Neural progenitor cell (in vitro differentiated cells): Measurements from ENCODE around the gene CPXM1. TPM values are rescaled to one million over a fixed set of nuclear protein-coding genes. Genes with fewer than 3 reads are reported as not detected.

Experiments
- DNase-seq: peaks from one replicate; pipeline ENCODE4 v3.0.0-alpha.2; 2016; ENCODE audit warnings: low spot score
- H2AFZ ChIP-seq: fragments of 200-600 bp; sonication (generic); replicated peaks from 2 replicates; pipeline ENCODE4 v1.6.1; 2016; ENCODE audit warnings: antibody characterized with exemption
- H3F3A ChIP-seq: fragments of 200-600 bp; sonication (generic); 2 replicates; pipeline ENCODE4 v1.6.1; 2016; ENCODE audit warnings: antibody characterized with exemption, low read depth
- H3K27ac ChIP-seq: fragments of 200-600 bp; sonication (generic); 2 replicates; pipeline ENCODE4 v1.5.1; 2016; ENCODE audit warnings: mild to moderate bottlenecking
- H3K27me3 ChIP-seq: fragments of 200-600 bp; sonication (generic); 2 replicates; pipeline ENCODE4 v1.6.1; 2016; ENCODE audit warnings: mild to moderate bottlenecking, moderate library complexity
- H3K36me3 ChIP-seq: fragments of 200-600 bp; sonication (generic); 2 replicates; pipeline ENCODE4 v1.5.1; 2016
- H3K4me1 ChIP-seq: fragments of 200-600 bp; sonication (generic); 2 replicates; pipeline ENCODE4 v1.6.1; 2016; ENCODE audit warnings: mixed run types
- H3K4me2 ChIP-seq: fragments of 200-600 bp; sonication (generic); 2 replicates; pipeline ENCODE4 v1.6.1; 2016
- H3K4me3 ChIP-seq: fragments of 200-600 bp; sonication (generic); 2 replicates; pipeline ENCODE4 v1.5.1; 2016
- H3K79me2 ChIP-seq: fragments of 200-600 bp; sonication (generic); 2 replicates; pipeline ENCODE4 v1.6.1; 2016; ENCODE audit warnings: low read depth
- H3K9ac ChIP-seq: fragments of 200-600 bp; sonication (generic); 2 replicates; pipeline ENCODE4 v1.6.1; 2016
- H3K9me3 ChIP-seq: fragments of 200-600 bp; sonication (generic); 2 replicates; pipeline ENCODE4 v1.5.1; 2016; ENCODE audit warnings: low read depth
- H4K20me1 ChIP-seq: fragments of 200-600 bp; sonication (generic); 2 replicates; pipeline ENCODE4 v1.6.1; 2016; ENCODE audit warnings: low read depth
- H3K27ac Mint-ChIP-seq: 3 replicates; pipeline ENCODE4 v1.8.0; 2021; ENCODE audit warnings: mixed read lengths
- H3K27me3 Mint-ChIP-seq: 2 replicates; pipeline ENCODE4 v1.8.0; 2022; ENCODE audit warnings: low read depth, mild to moderate bottlenecking, inconsistent platforms, moderate library complexity, mixed read lengths; ENCODE audit not compliant: insufficient read depth
- H3K36me3 Mint-ChIP-seq: 3 replicates; pipeline ENCODE4 v1.8.0; 2021; ENCODE audit warnings: mixed read lengths
- H3K4me1 Mint-ChIP-seq: 3 replicates; pipeline ENCODE4 v1.8.0; 2021; ENCODE audit warnings: mixed read lengths
- H3K4me3 Mint-ChIP-seq: 3 replicates; pipeline ENCODE4 v1.8.0; 2021; ENCODE audit warnings: mild to moderate bottlenecking, moderate library complexity, mixed read lengths
- H3K9me3 Mint-ChIP-seq: 3 replicates; pipeline ENCODE4 v1.8.0; 2020; ENCODE audit warnings: mixed read lengths
- CTCF ChIP-seq: fragments of 200-600 bp; sonication (generic); IDR thresholded peaks from 2 replicates; pipeline ENCODE4 v1.5.1; 2017; ENCODE audit warnings: antibody characterized with exemption, mild to moderate bottlenecking
- EZH2 ChIP-seq: fragments of 200-600 bp; sonication (generic); IDR thresholded peaks from 2 replicates; pipeline ENCODE4 v1.6.1; 2017; ENCODE audit warnings: antibody characterized with exemption, mild to moderate bottlenecking, moderate library complexity
- EZH2phosphoT487 ChIP-seq: fragments of 200-600 bp; sonication (generic); IDR thresholded peaks from 2 replicates; pipeline ENCODE4 v1.6.1; 2017; ENCODE audit warnings: antibody characterized with exemption
- total RNA-seq: library from RNA; depleted of rRNA; stranded (reverse); fragments of >200 nt; gene quantifications from 2 replicates; pipeline ENCODE4 v1.2.3, GENCODE V29; 2015; ENCODE audit warnings: low replicate concordance

CPXM1 gene
- total RNA-seq, 1 donor from 2014 or later: 76.3 TPM

- Histone ChIP-seq H3K36me3 (no peaks in the 10 kb centered on the region), H3K27me3 (peaks cover 40% of the 10 kb centered on the region), H3K4me3 (no peak overlapping the region), H3F3A (peaks cover 19% of the 10 kb centered on the region), H4K20me1 (no peaks in the 10 kb centered on the region), H3K27ac (no peak overlapping the region), H3K9me3 (no peaks in the 10 kb centered on the region), H3K79me2 (no peaks in the 10 kb centered on the region), H3K9ac (no peak overlapping the region), H2AFZ (no peak overlapping the region), H3K4me1 (peaks cover 20% of the 10 kb centered on the region), H3K4me2 (no peak overlapping the region)
- Mint-ChIP-seq H3K27me3 (peaks cover 24% of the 10 kb centered on the region), H3K4me3 (no peak overlapping the region), H3K27ac (no peak overlapping the region), H3K4me1 (peaks cover 17% of the 10 kb centered on the region), H3K9me3 (peaks cover 15% of the 10 kb centered on the region), H3K36me3 (no peaks in the 10 kb centered on the region)
- DNase-seq: no peak
- TF ChIP-seq EZH2phosphoT487 (no peak), CTCF (no peak), EZH2 (no peak)
Observed at GRCh38 chr20:2817891-2818595, 17.6 kb upstream of the CPXM1 start.

DNA sequence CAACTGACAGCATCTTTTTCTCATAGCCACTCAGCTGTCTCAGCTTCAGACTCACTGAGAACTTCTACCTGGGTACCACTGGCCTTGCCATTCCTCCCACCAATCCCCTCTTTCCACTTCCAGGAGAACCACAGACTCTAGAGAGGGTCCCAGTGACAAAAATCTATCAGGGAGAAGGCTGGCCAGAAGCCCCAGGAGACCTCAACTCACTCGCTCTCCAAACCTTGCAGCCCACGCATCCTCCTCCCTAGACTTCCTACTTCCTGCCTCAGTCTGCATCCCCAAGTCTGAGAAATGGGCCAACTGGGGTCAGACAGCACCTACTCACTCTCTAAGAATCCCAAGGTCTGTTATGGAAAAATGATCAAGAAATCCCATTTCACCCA lies 16.9 kb upstream of the CPXM1 start:
- Histone ChIP-seq H3K36me3 (no peaks in the 10 kb centered on the region), H4K20me1 (no peaks in the 10 kb centered on the region), H3K9me3 (no peaks in the 10 kb centered on the region), H3K4me2 (no peak overlapping the region), H3F3A (peaks cover 19% of the 10 kb centered on the region), H3K4me1 (peaks cover 20% of the 10 kb centered on the region), H3K4me3 (no peak overlapping the region), H3K79me2 (no peaks in the 10 kb centered on the region), H3K27ac (no peak overlapping the region), H3K27me3 (peaks cover 41% of the 10 kb centered on the region), H2AFZ (no peak overlapping the region), H3K9ac (no peak overlapping the region)
- H3K36me3 Mint-ChIP-seq: no peaks in the 10 kb centered on the region
- peaks cover 17% of the 10 kb centered on the region for H3K4me1 Mint-ChIP-seq
- H3K4me3 Mint-ChIP-seq: no peak overlapping the region
- peaks cover 28% of the 10 kb centered on the region for H3K27me3 Mint-ChIP-seq
- no peak for TF ChIP-seq EZH2
- TF ChIP-seq EZH2phosphoT487: no peak
- TF ChIP-seq CTCF: no peak
- peaks cover 18% of the 10 kb centered on the region for H3K9me3 Mint-ChIP-seq
- no peak for DNase-seq
- no peak overlapping the region for H3K27ac Mint-ChIP-seq

GRCh38 chr20:2816583-2817340 lies 16.3 kb upstream of the CPXM1 start:
- Histone ChIP-seq H4K20me1 (no peaks in the 10 kb centered on the region), H2AFZ (no peak overlapping the region), H3K4me2 (no peak overlapping the region), H3K27ac (no peak overlapping the region), H3F3A (peaks cover 15% of the 10 kb centered on the region), H3K79me2 (no peaks in the 10 kb centered on the region), H3K4me1 (peaks cover 15% of the 10 kb centered on the region), H3K9me3 (no peaks in the 10 kb centered on the region), H3K36me3 (no peaks in the 10 kb centered on the region), H3K4me3 (no peak overlapping the region), H3K27me3 (peaks cover 41% of the 10 kb centered on the region), H3K9ac (no peak overlapping the region)
- DNase-seq: peak; percentile 33
- Mint-ChIP-seq H3K27ac (no peak overlapping the region), H3K36me3 (no peaks in the 10 kb centered on the region), H3K9me3 (peaks cover 24% of the 10 kb centered on the region), H3K4me1 (peaks cover 16% of the 10 kb centered on the region), H3K27me3 (peaks cover 28% of the 10 kb centered on the region), H3K4me3 (no peak overlapping the region)
- peak; percentile 38 for TF ChIP-seq CTCF
- no peak for TF ChIP-seq EZH2
- TF ChIP-seq EZH2phosphoT487: no peak
